HG02642 (cell line): Measurements from ENCODE around the gene TMUB2.
"Not testable (repeated sequence)": the region's sequence is repeated elsewhere in the genome, so short reads cannot be mapped to it uniquely, and the experiment has no call there.

ENCODE experiments used
- ATAC-seq: cut with Tn5 transposase; IDR thresholded peaks from one replicate; pipeline ENCODE4 v1.9.1; 2021; ENCODE audit warnings: mild to moderate bottlenecking; ENCODE audit not compliant: unreplicated experiment, poor library complexity

TMUB2 gene

GRCh38 chr17:44217738-44218343 is 31.1 kb downstream of the TMUB2 start:
- ATAC-seq: no peak

- ATAC-seq: peak; percentile 46
Observed at GRCh38 chr17:44218344-44219107, 31.8 kb downstream of the TMUB2 start.

GRCh38 chr17:44219108-44219615 is 32.4 kb downstream of the TMUB2 start:
- ATAC-seq: peak; percentile 40

GRCh38 chr17:44219616-44220212 is 32.9 kb downstream of the TMUB2 start, which contains the start of gene UBTF:
TSS of gene UBTF (minus strand) at chr17:44219675. CDS start at chr17:44218229, 1,446 bp downstream.
- ATAC-seq: peak; percentile 17

- peak; percentile 9 for ATAC-seq
Observed at GRCh38 chr17:44220213-44221083, 33.7 kb downstream of the TMUB2 start.

GRCh38 chr17:44221084-44221861 is 34.5 kb downstream of the TMUB2 start:
- ATAC-seq: no peak

- no peak for ATAC-seq
Observed at GRCh38 chr17:44221862-44222111, 35.0 kb downstream of the TMUB2 start.

- no peak for ATAC-seq
Observed at GRCh38 chr17:44222112-44222869, 35.5 kb downstream of the TMUB2 start.

- no peak for ATAC-seq
Observed at GRCh38 chr17:44223541-44224071, 36.8 kb downstream of the TMUB2 start.

GRCh38 chr17:44229090-44229489 is 42.3 kb downstream of the TMUB2 start:
- ATAC-seq: no peak

- ATAC-seq: no peak
Observed at GRCh38 chr17:44230140-44230539, 43.4 kb downstream of the TMUB2 start.

GRCh38 chr17:44232061-44232460 is 45.3 kb downstream of the TMUB2 start:
- ATAC-seq: no peak

GRCh38 chr17:44233582-44233981 is 46.8 kb downstream of the TMUB2 start:
- ATAC-seq: no peak

GRCh38 chr17:44235583-44235936 is 48.8 kb downstream of the TMUB2 start:
- no peak for ATAC-seq

GRCh38 chr17:44236444-44236991 is 49.7 kb downstream of the TMUB2 start:
- no peak for ATAC-seq

GRCh38 chr17:44237886-44238285 is 51.1 kb downstream of the TMUB2 start:
- not testable (repeated sequence) for ATAC-seq

- no peak for ATAC-seq
Observed at GRCh38 chr17:44241106-44241624, 54.4 kb downstream of the TMUB2 start.
